Activated CD8-positive, alpha-beta memory T cell treated with anti-CD3 and anti-CD28 coated beads for 24 hours (primary cell): Measurements from ENCODE around the gene SNX20.

Experiments
- DNase-seq: peaks from one replicate; pipeline ENCODE4 v3.0.0-alpha.2; 2020

The SNX20 gene

DNA sequence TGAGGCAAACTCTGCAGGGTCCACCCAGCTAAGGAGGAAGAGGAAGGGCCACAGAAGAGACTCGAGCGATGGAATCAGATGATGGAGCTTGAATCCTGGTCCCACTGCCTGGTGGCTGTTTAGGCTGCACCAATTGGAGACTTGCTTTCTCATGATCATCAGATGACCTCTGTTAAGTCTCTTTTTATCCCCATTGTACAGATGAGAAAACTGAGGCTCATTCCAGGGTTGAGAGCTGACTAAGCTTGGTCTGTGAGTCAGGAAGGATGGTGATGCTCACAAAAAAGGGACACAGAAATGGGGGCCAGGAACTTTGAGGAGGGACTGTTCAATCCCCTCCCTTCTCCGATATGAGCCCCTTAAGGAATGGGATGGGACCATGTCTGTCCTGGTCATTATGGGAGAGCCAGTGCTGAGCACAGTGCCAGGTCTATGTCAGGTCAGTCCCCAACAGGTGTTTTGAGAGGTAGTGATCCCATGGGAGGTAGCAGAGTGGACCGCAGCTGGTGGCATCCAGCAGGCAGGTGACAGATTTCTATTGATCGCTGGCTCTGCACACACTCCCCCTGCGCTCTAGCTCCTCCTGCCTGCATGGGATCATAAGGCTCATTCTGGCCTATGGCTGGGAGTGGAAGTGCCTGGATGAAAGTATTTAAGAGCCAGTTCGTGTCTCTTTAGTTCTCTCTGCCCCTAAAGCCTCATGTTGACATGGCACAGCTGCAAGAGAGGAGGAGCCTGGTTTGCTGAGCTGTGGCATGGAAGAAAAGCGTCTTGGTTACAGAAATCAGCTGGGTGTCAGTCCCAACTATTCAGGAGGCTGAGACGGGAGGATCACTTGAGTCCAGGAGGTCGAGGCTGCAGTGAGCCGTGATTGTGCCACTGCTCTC is 27.2 kb downstream of the SNX20 start:
- DNase-seq, result no peak

DNA sequence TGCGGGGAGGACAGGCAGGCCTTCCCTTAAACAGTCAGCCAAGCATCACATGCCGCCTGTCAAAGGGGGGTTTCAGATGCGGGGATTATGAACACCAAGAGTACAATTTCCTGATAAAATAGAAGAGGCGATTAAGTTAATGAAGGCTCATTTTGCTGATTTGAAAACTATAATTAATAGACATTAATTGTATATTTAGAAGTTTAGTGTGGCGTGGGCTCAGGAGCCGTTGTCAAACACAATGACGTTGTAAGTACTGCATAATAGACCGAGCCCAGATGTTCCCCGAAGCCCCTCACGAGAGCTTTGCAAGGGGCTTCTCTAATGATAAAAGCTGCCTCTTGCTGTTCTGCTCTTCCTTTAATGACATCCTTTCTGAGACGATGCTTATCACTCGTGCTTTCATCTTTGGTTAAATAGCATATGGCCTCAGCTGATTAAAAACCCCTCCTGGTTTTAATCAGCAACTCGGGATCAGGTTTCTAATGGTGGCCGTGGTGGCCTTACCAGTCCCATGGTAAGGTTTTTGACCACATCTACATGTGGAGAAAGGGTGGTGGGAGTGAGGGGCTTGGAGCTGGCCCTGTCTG is 28.2 kb downstream of the SNX20 start:
- DNase-seq, result no peak

DNA sequence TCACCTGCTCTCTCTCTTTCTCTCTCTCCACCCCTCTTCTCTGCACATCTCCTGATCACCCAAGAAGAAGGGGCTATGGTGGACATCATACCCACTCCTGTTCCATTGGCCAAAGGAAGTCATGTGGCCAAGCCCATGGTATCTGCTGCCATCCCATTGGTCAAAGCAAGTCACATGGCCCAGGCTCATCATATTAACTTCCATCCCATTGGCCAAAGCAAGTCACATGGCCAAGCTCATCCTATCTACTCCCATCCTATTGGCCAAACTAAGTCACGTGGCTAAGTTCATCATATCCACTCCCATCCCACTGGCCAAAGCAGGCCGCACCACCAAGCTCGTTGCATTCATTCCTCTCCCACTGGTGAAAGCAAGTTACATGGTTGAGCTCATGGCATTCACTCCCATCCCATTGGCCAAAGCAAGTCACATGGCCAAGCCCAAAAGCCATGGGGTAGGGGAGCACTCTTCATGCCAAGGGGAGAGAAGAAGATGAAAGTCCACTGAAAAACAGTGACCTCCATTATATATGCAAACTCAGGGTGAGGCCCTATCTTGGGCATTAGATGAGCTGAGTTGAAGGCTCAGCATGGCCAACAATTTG is 29.2 kb downstream of the SNX20 start:
- DNase-seq, result no peak

DNA sequence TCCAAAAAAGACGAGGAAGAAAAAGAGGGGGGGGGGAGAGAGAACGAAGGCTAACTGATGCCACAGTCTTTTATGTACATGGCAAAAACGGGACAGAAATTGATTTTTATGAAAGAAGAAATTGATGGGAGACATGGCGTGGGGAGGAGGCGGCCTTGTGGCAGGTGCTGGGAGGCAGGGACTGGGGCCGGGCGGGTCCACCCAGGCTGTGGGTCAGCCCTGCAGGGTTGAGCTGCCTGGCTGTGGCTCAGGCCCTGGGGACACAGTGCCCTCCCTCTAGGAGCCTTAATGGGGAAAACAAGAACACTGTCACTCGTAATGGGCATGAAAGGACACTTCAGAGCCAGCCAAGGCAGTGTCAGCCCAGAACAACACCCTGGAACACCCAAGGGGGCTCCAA is 34.8 kb downstream of the SNX20 start:
- DNase-seq, result no peak

DNA sequence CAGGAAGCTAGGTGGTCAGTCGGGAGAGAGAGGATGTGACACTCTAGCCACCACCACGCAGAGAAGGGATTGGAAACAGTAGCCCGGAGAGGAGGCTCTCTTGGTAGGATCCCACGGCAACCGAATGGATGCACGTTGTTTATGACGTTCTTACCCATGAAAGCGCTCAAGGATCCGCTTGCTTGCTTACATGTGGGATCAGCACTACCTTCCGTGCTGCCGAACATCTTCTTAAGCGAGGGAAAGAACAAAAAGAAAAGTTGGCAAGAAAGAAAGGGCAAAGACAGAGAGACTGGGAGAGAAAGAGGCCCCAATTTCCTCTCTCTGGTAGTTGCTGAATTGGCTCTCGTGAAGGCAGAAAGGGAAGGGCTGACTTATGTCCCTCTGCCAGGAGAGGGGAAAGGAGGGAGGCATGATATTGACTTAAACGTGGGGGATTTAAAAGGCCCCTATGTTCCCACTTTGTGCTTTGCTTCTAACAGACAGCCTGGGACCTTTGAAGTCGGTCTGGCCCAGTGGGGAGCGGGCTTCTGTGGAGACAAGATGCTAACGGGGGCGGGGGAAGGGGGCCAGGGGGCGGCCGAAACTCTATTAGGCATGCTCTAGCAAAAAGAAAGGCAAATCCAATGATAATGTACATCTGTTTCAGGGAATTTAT is 35.4 kb downstream of the SNX20 start:
- no peak for DNase-seq

DNA sequence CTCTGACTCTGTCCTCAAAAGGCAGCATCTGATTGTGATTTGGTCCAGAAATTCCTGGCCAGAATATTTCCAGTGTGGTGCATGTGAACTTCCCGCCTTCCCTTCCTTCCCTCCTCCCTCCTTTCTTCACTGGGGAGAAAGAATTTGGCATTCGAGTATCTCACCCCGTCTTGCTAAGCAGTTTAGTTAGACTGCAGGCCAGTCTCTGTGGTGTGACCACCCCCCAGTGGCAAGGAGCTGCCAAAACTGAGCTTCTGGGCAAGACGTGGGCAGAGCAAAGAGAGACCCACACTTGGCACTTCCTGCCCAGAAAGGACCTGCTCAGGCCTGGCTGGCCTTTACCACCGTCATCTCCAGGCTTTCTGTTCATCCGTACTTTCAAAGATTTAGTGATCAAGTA is 36.4 kb downstream of the SNX20 start:
- no peak for DNase-seq

DNA sequence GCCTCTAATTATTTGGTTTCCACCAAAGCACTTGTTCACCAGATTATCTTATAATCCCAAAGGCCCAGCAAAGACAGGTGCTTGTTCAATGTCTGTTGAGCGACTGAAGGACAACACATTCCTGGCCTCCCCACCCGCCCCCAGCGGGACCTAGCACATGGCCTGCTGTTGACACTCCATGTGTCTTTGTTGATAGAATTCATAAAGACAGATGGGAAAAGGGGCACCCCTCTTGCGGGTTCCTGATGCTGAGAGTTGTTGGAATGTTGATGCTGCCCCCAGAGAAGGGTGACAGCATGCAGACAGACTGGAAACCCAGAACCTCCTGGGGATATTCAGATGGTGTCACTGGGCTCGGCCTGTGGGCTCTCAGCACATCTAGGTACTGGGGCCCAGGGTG is 36.9 kb downstream of the SNX20 start:
- no peak for DNase-seq

DNA sequence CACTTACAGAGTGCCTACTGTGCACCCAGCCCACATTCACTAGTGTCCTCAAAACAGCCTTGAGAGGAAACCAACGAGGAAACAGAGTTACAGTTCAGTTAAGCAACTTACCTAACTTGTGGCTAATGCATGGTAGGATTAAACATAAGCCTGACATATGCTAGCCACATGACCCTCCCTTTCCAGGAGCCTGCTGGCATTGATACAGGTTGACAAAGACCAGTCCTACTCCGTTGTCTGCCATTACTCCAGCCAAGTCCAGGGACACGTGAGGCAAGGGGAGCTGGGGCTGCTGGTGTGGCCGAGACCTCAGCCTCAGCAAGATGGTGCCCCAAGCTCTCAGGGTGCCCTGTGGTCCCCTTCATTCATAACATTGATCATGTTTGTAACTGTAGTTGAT is 37.9 kb downstream of the SNX20 start:
- DNase-seq, result no peak

DNA sequence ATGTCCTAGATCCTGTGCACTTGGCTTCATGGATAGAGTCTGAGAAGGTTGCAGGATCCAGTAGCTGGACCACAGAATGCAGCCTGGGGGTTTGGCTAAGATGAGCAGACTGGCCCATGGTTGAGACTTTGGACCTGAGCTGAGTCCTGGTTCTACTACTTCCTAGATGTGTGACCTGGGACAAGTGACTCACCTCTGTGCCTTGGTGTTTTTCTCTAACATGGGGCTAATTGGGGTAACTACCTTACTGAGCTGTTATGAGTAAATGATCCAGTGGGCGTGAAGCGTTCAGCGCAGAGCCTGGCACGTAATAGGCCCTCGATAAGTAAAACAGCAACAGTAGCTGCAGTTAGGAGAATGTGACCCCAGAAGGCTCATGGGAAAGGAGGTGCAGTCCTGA is 38.8 kb downstream of the SNX20 start:
- DNase-seq, result no peak

DNA sequence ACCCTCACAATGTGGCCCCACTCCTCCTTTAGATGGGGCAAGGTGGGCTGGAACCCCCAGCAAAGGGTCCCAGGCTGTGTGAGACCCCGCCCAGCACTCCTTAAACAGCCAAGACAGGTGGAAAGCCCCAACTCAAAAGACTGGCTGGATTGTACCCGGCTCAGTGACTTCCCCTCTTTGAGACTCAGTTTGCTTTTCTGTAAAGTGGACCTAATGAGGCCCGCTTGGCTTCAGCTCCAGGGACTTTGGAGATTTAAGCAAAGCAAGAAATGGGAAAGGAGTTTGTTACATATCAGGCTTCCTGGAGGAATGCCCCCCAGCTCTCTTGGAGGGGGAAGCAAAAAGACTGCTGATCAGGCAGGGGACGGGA is 39.3 kb downstream of the SNX20 start:
- no peak for DNase-seq

DNA sequence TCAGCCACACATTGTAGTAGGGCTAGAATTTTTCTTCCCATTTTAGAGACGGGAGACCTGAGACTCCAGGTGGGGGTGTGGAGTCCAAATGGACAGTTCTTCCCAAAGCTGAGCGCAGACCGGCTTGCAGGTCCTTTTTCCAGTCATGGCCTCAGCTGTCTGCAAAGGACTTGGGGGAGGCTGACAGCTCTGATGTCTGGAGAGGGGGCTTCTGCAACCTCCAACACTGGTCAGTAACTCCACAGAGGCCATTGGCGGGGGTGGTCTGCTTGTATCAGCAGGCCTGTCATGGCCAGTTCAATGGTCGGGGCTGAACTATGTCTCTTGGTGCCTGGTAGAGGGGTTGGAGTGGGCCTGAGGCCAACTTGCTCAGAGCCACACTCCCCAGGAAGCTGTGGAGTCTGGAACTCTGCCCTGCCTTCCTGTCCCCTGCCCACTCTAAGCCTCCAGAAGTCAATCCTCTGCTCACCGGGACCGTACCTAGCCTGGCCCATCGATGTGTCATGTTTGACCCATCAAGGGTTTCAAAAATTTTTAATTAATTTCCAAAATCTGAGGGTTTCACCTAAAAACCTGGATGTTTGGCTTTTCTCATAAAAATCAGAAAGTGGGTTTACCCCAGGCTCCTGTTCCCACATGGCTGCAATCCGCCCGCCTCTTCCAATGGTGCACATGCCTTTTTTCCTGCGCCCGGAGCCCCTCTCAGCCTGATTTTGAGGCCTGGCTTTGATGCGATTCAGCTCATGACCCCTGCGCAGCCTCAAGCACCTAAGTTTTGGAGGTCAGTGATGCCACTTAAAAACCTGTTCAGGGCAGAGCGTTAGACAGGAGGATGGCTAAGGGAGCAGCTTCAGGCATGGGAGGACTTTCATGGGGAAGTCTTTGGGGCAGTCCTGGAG is 39.9 kb downstream of the SNX20 start:
- DNase-seq, result no peak

DNA sequence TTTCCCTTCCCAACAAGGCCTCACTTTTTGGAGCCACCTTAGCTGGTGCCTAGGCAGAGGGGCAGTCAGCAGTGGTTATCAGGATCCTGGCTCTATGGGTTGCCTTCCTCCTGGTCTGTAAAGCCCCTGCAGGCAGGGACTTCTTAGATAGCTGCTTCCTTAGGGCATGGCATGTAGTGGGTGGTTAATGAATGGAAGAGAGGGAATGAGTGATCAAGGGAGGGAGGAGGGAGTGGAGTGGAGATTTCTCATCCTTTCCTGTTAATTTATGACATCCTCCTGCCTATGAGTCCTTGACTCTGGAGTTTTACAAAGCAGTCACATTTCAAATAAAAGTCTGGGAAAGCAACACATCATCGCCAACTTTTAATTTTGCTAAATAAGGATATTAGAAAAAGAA is 40.7 kb downstream of the SNX20 start:
- no peak for DNase-seq

DNA sequence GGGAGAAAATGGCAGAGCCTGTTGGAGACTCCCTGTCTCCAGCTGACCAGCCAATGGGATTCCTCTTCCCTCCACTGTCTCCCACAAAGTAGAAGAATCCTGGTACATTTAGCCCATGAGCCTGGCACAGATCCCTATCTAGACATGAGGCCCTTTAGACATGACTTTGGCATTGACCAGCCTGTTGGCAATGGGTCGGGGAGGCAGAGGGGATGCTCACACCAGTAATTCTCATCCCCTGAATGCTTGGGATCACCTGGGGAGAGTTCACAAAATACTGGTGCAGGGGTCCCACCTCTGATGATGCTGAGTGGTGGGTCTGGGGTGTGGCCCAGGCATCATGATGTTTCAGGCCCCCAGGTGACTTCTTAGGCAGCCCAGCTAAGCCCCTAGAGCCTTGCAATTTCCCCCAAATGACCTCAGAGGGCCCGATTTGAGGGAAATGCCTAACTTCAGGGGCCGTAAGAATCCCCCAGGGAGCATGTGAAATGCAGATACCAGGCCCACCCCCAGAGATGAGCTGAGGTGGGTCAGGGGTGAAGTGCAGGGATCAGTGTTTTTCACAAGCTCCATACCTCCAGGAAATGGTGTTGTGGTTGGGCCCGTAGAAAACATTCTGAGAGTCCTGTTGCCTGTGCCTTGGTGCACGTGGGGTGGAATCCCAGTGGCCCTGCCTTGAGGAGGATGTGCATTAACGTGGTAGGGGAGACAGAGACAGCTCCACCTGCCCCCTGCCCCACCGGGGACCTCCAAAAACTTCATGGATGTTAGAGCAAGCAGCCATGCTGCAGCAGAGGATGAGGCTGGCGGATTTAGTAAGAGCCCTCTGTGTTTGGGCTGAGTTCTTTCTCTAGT is 42.1 kb downstream of the SNX20 start:
- no peak for DNase-seq

DNA sequence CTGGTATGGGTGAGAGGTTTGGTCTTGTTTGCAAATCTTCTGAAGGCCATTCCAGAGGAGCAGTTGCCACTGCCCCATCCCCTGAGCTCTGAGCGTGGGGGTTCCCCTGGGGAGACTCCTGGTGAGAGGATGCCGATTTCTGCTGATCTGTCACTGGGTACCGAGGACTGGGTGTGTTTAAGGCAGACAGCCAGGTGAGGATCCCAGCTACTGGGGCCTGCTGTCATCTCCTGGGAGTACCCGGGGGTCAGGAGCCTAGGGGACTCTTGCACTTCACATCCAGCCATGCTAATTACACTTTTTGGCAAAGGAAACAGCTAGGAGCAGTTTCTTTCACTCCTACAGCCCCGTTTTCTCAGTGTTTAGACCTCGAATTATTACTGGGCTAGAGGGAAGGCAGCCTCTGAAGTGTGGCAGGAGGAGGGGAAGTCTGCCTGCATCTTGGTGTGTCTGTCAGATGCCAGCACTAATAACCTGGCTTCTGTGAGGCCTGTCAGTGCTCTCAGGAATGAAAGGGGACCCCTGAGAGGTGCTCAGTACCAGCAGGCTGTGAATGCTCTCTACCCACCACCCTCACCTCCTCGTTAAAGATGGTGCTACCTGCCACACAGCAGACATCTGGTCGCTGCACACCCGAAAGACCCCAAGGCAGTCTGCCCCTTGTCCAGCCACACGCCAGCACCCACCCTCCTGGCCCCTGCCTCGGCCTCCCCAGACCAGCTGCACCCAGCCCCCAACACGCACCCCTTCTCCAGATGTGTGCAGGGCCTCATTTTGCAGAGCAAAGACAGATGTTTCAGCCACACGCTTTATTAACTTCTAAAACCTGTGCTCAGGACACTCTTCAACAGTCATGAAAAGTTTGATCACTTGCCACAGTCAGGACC is 43.2 kb downstream of the SNX20 start:
- no peak for DNase-seq

DNA sequence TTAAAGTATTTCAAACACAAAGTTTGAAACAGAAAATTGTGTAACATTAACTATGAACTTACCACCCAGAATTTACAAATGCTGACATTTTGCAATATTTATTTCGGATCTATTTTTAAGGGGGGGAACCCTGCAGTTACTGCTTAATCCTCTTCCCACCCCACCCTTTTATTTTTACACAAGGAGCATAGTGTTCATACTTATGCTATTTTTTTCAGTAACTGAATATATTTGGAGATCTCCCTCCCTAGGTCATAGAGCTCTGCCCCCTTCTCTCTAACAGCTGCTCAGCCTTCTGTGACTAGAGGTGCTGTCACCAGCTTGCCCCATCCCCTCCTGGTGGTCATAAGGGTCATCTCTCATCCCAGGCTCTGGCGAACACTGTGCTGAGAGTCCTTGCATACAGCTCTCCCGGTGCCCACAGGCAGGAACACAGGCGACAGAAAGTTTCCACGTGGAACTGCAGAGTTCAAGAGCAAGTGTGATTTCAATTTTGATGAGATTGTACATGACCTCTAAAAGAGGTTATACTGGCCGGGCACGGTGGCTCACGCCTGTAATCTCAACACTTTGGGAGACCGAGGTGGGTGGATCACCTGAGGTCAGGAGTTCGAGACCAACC is 44.2 kb downstream of the SNX20 start:
- no peak for DNase-seq

DNA sequence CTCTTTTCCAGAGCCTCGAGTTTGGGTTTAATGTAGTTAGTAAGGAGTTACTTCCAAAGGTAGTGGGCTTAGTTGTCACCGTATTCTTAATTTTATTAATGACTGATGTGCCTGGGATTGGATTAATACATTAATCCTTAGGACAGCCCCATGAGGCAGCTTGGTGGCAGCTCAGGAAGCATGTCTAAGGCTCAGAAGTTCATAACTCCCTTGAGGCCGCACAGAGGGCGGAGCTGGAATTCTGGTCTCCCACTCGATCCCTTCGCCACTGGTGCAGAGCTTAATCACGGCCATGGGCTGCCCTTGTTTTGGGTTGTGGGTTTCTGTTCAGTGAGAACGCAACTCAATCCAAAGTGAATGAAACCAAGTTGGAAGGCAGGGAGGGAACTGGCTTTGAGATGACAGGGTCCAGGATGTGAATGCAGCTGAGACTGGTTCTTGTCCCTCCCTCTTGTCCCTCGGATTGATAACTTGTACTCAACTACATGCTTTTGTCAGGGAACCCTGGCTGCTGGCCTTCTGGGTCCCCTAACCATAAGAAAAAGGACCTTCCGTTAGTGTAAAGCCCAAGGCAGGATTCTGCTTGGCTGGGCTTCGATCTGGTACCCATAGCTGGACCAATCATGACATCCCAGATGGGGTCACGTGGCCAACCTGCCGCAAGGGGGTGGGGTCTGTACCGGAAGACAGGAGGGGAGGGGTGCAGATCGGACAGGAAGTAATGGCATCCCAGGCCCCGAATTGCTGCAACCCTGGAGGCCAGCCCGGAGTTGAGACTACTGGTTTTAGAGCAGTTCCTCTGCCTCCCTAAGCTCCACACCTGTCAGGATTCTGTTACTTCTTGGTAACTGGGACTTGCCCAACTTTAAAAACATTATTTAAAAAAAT is 45.4 kb downstream of the SNX20 start:
- peak; percentile 63 for DNase-seq

DNA sequence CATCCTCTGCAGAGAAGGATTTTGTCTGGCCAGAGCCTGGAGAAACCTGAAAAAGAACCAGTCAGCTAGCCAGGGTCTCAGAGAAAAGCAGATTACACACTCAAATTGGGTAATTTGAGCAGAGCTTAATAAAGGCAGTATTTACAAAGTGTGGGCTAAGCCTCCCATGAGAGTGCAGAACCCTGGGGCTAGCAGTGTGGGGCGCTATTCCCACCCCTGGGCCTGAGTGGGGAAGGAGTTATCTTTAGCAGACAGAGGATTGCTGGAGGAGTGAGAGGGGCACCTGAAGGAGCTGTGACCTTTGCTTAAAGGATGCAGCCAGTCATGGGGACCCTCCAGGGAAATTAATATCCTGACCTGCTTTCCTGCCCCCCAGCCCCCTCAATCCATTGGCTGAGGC is 46.2 kb downstream of the SNX20 start:
- no peak for DNase-seq

DNA sequence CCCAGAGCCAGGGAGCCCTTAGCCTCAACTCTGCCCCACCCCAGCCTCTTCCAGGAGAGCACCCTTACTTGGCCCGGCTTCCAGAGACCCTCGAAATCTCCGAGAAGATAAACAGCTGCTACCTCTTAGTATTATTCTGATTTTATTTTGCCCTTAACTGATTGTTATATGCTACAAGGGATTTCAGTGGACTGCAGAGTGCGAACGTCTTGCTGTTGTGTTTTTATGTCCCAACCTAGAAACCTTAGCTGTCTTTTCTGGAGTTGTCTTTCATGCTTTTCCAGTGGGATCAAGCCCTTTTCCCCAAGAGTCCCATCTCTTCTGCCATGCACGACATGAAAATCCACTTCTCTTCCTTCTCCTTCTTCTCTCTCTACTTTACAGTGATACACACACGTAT is 47.0 kb downstream of the SNX20 start:
- no peak for DNase-seq
